ENCODE measurements around the gene KDM1B. TPM values are rescaled to one million over a fixed set of nuclear protein-coding genes. Genes with fewer than 3 reads are reported as not detected.

KDM1B gene
- total and polyA plus RNA-seq, 8 donors = 2.6 to 11.9 (median 6.5) TPM

GRCh38 chr6:18234564-18234963 lies 79.3 kb downstream of the KDM1B start:
- intact Hi-C loops (cut with DNase I) = no loop called here
- ATAC-seq (no peak), FAIRE-seq (no peak), DNase-seq (no peak)
- Histone ChIP-seq H3K27ac (no peak overlapping the region), H3K36me3 (peaks cover 0 to 30% (median 0%) of the 10 kb centered on the region in 3 donors), H3K4me1 (no peaks in the 10 kb centered on the region), H3K27me3 (no peaks in the 10 kb centered on the region), H3K4me3 (no peak overlapping the region), H3K9me3 (no peaks in the 10 kb centered on the region)
- 71 to 73% methylated on average over 1 of the region's 1 CpG for WGBS, 2 donors
- no peak for TF ChIP-seq CTCF (IDR thresholded peaks at IDR 0.05)

DNA sequence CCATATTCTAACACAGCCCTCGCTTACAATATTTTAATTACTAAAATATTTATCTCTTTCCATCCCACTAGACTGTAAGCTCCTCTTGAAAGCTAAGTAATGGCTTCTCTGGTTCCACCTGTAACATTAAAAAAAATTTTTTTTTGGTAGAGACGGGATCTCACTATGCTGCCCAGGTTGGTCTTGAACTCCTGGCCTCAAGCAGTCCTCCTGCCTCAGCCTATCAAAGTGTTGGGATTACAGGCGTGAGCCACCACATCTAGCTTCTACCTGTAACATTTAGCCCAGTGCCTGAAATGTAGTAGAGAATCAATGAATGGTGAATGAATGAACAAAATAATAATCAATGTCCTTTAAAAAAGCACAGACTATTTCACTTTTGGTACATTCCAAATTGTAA lies 80.3 kb downstream of the KDM1B start:
- intact Hi-C loops (cut with DNase I) = no loop called here
- WGBS, 2 donors = 81 to 100% methylated on average over 3 of the region's 3 CpGs
- DNase-seq (no peak), FAIRE-seq (no peak), ATAC-seq (no peak)
- Histone ChIP-seq H3K4me1 (no peaks in the 10 kb centered on the region), H3K9me3 (no peaks in the 10 kb centered on the region), H3K36me3 (peaks cover 0 to 30% (median 0%) of the 10 kb centered on the region in 3 donors), H3K27ac (no peak overlapping the region), H3K27me3 (no peaks in the 10 kb centered on the region), H3K4me3 (no peak overlapping the region)
- TF ChIP-seq CTCF (IDR thresholded peaks at IDR 0.05) = no peak

DNA sequence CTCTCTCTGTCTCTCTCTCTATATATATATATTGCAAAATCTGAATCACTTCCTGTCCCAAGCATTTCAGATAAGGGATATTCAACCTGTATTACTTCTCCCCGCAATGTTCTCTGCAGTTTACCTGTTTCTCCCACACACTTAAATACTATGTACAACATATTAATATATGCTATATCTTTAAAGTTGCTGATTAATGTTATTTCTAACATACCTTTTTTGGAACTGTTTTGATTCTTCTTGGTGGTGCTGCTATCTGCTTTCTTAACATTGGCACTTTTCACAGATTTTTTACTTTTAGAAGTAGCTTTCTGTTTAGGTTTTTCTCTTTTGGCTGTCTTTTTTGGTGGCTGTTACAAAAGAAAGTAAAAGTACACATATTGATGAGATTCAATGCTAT lies 81.9 kb downstream of the KDM1B start:
- Histone ChIP-seq H3K36me3 (peaks cover 0 to 31% (median 0%) of the 10 kb centered on the region in 3 donors), H3K9me3 (no peaks in the 10 kb centered on the region), H3K27me3 (no peaks in the 10 kb centered on the region), H3K4me3 (no peak overlapping the region), H3K27ac (no peak overlapping the region), H3K4me1 (no peaks in the 10 kb centered on the region)
- TF ChIP-seq CTCF (IDR thresholded peaks at IDR 0.05) = no peak
- WGBS, 2 donors = 97 to 98% methylated on average over 1 of the region's 1 CpG
- intact Hi-C loops (cut with DNase I) = no loop called here
- DNase-seq = no peak
- ATAC-seq = no peak
- no peak for FAIRE-seq

DNA sequence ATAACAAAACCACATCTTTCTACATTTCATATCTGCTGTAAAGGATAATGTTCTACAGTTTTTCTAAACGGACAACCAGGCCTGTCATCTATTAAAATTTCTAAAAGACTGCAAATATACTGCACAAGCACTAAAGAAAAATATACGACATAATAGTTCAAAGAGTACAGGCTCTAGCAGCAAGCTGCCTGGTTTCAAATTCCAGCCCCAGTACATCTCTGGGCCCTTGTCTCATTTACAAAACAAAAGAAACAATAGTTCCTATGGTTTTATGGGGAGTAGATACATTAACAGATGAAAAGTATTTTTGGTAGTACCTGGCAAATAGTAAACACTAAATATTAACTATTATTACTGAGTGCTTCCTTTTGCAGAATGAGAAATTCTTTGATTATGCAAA lies 85.0 kb downstream of the KDM1B start:
- Histone ChIP-seq H3K36me3 (peaks cover 0 to 40% (median 5%) of the 10 kb centered on the region in 3 donors), H3K4me1 (no peaks in the 10 kb centered on the region), H3K4me3 (no peak overlapping the region), H3K27ac (no peak overlapping the region), H3K27me3 (no peaks in the 10 kb centered on the region), H3K9me3 (no peaks in the 10 kb centered on the region)
- DNase-seq (no peak), FAIRE-seq (no peak), ATAC-seq (no peak)
- 77 to 84% methylated on average over 2 of the region's 2 CpGs for WGBS, 2 donors
- TF ChIP-seq CTCF (IDR thresholded peaks at IDR 0.05) = no peak
- intact Hi-C loops (cut with DNase I) = no loop called here

DNA sequence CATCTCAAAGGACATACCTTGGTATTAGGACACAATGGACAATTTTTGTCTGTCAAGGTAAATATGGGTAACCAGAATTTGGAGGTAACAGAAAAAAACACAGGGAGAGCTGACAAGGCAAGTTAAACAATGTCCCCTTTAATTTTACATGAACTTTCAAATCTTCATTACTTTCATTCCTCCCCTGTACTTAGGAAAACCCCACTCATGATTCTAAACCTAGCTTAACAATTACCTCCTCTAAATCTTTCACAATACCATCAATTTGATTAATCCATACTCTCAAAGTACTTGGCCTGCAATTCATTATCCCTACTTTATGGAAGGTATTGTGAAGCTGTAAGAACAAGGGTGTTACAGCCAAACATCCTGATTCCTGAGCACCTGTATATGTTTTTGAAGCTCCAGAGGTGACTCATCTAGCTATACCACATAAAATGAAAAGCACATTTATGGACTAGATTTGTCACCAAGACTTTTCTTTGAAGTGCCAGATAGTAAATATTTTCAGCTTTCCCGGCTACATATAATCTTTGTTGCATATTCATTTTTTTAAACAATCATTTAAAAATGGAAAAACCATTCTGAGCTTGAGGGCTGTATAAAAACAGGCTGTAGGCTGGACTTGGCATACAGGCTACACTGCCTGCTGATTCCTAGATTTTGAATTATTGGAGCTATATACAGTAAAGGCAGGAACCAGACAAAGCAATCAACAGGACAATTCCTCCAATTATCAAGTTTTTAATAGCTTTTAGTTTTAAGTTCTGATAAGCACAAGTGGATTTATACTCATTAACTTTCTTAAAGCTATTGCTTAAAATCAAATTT lies 86.2 kb downstream of the KDM1B start:
- intact Hi-C loops (cut with DNase I) = no loop called here
- Histone ChIP-seq H3K4me1 (no peaks in the 10 kb centered on the region), H3K4me3 (no peak overlapping the region), H3K27ac (no peak overlapping the region), H3K36me3 (peaks cover 0 to 40% (median 5%) of the 10 kb centered on the region in 3 donors), H3K9me3 (no peaks in the 10 kb centered on the region), H3K27me3 (no peaks in the 10 kb centered on the region)
- FAIRE-seq = no peak
- no peak for ATAC-seq
- no peak for DNase-seq
- 77% methylated on average over 1 of the region's 1 CpG for WGBS, 2 donors
- no peak for TF ChIP-seq CTCF (IDR thresholded peaks at IDR 0.05)
